IPS-20b (cell line): Measurements from ENCODE around the gene NCAPD2.
A peak's percentile ranks its signal among the peaks of the same experiment; 100 is the strongest.
"Not testable (repeated sequence)": the region's sequence is repeated elsewhere in the genome, so short reads cannot be mapped to it uniquely, and the experiment has no call there.

Experiments used
- H3K27ac ChIP-seq: one replicate; pipeline ENCODE4 v1.5.1; 2013; ENCODE audit warnings: low read length
- H3K27me3 ChIP-seq: 2 replicates; pipeline ENCODE4 v1.6.1; 2013; ENCODE audit warnings: mild to moderate bottlenecking, low read length, inconsistent platforms; ENCODE audit not compliant: insufficient read depth
- H3K36me3 ChIP-seq: 2 replicates; pipeline ENCODE4 v1.6.1; 2013; ENCODE audit warnings: low read depth, mild to moderate bottlenecking, inconsistent platforms, low read length, moderate library complexity; ENCODE audit not compliant: insufficient read depth
- H3K4me1 ChIP-seq: 2 replicates; pipeline ENCODE4 v1.6.1; 2013; ENCODE audit warnings: mild to moderate bottlenecking, control low read depth, inconsistent platforms, low read length, moderate library complexity; ENCODE audit not compliant: insufficient read depth
- H3K4me3 ChIP-seq: 2 replicates; pipeline ENCODE4 v1.5.1; 2013; ENCODE audit warnings: mild to moderate bottlenecking, low read length, inconsistent platforms
- H3K9ac ChIP-seq: 2 replicates; pipeline ENCODE4 v1.6.1; 2013; ENCODE audit warnings: low read depth, mild to moderate bottlenecking, inconsistent platforms, low read length, moderate library complexity
- H3K9me3 ChIP-seq: 2 replicates; pipeline ENCODE4 v1.6.1; 2013; ENCODE audit warnings: mild to moderate bottlenecking, low read depth, low read length, inconsistent platforms; ENCODE audit not compliant: insufficient read depth

NCAPD2 gene

DNA sequence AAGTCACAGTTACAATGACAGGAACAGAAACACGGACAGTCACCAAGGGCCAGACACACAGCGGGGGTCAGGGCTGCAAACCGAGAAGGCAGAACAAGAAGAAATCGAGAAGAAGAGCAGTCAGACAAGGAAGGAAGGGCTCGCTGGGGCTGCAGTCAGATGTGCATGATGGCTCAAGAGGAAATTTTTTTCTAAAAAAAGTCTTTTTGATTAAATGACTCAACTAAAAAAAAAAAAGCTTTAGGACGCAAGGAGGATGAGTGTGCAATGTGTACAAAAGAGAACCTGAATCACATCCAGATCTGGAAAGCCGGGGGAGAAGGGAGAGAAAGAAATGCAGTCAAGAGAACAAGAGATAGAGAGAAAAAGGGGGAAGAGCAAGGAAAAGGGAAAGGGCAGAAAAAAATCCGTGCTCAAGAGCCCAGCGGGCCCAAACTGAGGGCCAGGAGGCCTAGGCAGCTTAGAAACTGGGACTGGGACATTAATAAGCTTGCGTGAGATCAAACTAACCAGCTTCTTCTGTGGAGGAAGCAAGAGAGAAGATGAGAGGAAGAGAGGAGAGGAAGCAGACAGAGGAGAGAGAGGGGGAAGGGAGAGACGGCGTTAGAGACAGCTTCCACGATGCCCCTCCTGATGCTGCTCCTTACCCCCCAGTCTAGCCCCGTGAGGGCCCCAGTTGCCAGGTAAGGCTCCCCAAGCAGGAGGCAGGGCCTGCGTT, 55.2 kb downstream of the NCAPD2 start:
- H3K27me3 ChIP-seq: no peaks in the 10 kb centered on the region

DNA sequence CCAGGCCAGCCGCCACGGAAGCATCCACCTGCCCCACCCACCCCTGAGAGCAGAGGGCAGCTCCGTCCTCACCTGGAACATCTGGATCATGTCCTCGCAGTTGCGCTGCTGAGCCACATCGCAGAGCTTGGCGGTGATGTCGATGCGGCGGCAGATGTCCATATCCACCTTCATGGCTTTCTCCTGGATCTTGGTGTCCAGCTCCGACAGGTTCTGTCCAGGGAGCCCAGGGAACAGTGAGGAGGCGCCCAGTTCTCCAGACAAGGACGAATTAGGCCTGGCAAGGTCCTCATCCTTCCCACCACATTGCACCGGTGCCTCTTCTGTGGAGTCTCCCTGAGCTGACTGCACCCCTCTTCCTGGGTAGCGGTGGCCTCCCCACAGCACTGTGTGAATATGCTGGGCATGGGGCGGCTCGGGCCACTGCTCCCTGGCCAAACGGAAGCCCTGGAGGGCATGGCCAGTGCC, 55.8 kb downstream of the NCAPD2 start:
- no peaks in the 10 kb centered on the region for H3K9me3 ChIP-seq
- H3K9ac ChIP-seq: no peak overlapping the region
- H3K4me3 ChIP-seq: no peak overlapping the region
- peaks cover 64% of the 10 kb centered on the region for H3K36me3 ChIP-seq
- no peak overlapping the region for H3K27ac ChIP-seq
- peaks cover 9% of the 10 kb centered on the region; the same call in 1 of the 2 replicates for H3K4me1 ChIP-seq
- no peaks in the 10 kb centered on the region for H3K27me3 ChIP-seq

More for the DNA sequence above, 55.2 kb downstream of the NCAPD2 start:
- Histone ChIP-seq H3K4me3 (no peak overlapping the region), H3K36me3 (peaks cover 70% of the 10 kb centered on the region), H3K9ac (no peak overlapping the region), H3K4me1 (peaks cover 6% of the 10 kb centered on the region; the same call in 1 of the 2 replicates), H3K27ac (no peak overlapping the region), H3K9me3 (no peaks in the 10 kb centered on the region)

- H3K9ac ChIP-seq: no peak overlapping the region
- no peak overlapping the region for H3K4me3 ChIP-seq
Measured at GRCh38 chr12:6550294-6551062, 56.6 kb downstream of the NCAPD2 start.

DNA sequence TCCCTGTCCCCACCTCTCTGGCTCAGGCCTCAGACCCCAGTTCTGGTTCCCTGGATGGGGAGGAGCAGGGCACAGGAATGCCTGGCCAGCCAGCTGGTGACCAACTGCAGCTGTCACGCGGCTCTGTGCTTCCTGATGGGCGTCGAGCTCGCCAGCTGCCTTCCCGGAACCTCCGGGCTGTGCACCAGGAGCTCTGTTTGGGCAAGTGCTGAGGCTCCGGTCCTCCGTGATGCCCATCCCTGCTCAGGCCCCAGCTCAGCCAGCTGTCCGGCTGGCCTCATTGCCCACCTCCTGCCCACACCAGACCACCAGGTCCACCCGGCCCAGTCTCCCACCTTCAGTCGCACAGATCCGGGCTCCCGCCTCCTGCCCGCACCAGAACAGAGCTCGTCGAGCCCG, 57.2 kb downstream of the NCAPD2 start:
- peaks cover 58% of the 10 kb centered on the region for H3K36me3 ChIP-seq
- no peak overlapping the region for H3K27ac ChIP-seq
- H3K4me1 ChIP-seq: peaks cover 9% of the 10 kb centered on the region; the same call in 1 of the 2 replicates
- no peaks in the 10 kb centered on the region for H3K9me3 ChIP-seq
- H3K9ac ChIP-seq: no peak overlapping the region
- H3K27me3 ChIP-seq: no peaks in the 10 kb centered on the region
- no peak overlapping the region for H3K4me3 ChIP-seq

More at GRCh38 chr12:6550294-6551062, 56.6 kb downstream of the NCAPD2 start:
- no peaks in the 10 kb centered on the region for H3K27me3 ChIP-seq
- H3K27ac ChIP-seq: no peak overlapping the region
- H3K9me3 ChIP-seq: no peaks in the 10 kb centered on the region
- peaks cover 64% of the 10 kb centered on the region for H3K36me3 ChIP-seq
- peaks cover 9% of the 10 kb centered on the region; the same call in 1 of the 2 replicates for H3K4me1 ChIP-seq

DNA sequence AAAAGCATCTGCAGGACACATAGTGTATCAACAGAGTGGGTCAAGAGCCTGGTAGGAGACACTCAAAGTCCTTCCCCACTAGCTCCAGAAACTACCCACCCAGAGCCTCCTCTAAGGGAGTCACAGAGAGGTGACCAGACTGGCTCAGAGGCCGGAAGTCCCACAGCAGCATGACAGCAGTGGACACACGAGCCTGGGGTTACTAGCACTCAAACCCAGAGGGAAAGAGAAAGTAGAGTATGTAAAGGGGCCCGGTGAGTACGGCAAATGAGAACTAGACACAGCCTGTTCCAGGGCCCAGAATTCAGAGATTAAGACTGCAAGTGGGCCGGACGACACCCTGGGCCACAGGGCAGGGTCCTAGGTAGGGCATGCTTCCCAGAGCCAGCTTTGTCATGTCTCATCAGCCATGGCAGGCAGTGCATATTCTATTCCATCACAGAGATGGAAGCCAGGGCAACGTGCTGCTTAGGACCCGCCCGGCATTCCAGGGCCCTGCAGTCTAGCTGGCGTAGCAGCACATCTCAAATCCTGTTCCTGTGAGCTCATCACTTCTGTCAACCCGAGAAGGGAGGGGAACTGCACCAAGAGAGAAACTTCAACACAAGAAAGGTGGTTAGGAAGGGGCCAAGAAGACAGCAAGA, 57.7 kb downstream of the NCAPD2 start:
- Histone ChIP-seq H3K27ac (no peak overlapping the region), H3K9me3 (no peaks in the 10 kb centered on the region), H3K36me3 (peaks cover 57% of the 10 kb centered on the region), H3K9ac (no peak overlapping the region), H3K4me3 (no peak overlapping the region), H3K27me3 (no peaks in the 10 kb centered on the region), H3K4me1 (peaks cover 9% of the 10 kb centered on the region; the same call in 1 of the 2 replicates)

GRCh38 chr12:6552140-6552551, 58.2 kb downstream of the NCAPD2 start:
- Histone ChIP-seq H3K4me1 (peaks cover 9% of the 10 kb centered on the region; the same call in 1 of the 2 replicates), H3K36me3 (peaks cover 57% of the 10 kb centered on the region), H3K27me3 (no peaks in the 10 kb centered on the region), H3K4me3 (no peak overlapping the region), H3K9ac (no peak overlapping the region), H3K27ac (no peak overlapping the region), H3K9me3 (no peaks in the 10 kb centered on the region)

GRCh38 chr12:6553051-6553868, 59.4 kb downstream of the NCAPD2 start:
- H3K4me3 ChIP-seq: peak overlapping the region; percentile 51
- no peaks in the 10 kb centered on the region for H3K27me3 ChIP-seq
- peaks cover 9% of the 10 kb centered on the region; the same call in 1 of the 2 replicates for H3K4me1 ChIP-seq
- H3K9ac ChIP-seq: no peak overlapping the region
- H3K9me3 ChIP-seq: no peaks in the 10 kb centered on the region
- H3K27ac ChIP-seq: no peak overlapping the region
- peaks cover 55% of the 10 kb centered on the region for H3K36me3 ChIP-seq

- peaks cover 54% of the 10 kb centered on the region for H3K36me3 ChIP-seq
- H3K4me1 ChIP-seq: peaks cover 9% of the 10 kb centered on the region; the same call in 1 of the 2 replicates
- peak overlapping the region; percentile 92 for H3K4me3 ChIP-seq
- H3K27me3 ChIP-seq: no peaks in the 10 kb centered on the region
- no peaks in the 10 kb centered on the region for H3K9me3 ChIP-seq
- H3K27ac ChIP-seq: no peak overlapping the region
- peak overlapping the region; percentile 79; the same call in 1 of the 2 replicates for H3K9ac ChIP-seq
Measured at GRCh38 chr12:6554168-6555017, 60.5 kb downstream of the NCAPD2 start.

DNA sequence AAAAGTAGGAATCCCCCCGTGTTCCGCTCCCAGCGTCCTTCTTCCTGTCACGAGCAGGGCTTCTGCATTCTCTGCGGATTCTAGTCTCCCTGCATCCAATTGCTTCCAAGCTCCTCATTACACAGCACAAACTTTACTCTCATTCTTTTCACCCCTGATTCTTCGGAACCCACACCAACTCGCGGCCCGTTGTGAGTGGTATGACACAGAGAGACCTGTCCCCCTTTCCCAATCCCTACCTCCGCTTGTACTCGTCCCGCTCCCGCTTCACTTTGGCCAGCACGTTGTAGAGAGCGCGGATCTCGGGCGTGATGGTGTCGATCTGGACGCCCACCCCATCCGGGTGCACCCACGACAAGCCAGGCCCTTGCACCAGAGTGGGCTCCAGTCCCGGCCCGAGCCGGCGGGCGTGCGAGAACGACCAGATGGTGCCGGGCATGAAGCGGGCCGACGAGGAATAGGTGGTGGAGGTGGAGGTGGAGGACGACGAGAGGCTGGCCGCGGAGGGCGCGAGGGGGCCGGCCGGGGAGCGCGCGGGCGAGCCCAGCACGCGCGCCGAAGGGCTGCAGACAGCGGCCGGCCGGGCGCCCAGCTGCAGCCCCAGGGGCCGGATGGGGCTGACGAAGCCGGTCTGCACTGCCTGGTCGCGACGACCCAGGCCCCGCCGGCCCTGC, 61.3 kb downstream of the NCAPD2 start:
- H3K27me3 ChIP-seq: no peaks in the 10 kb centered on the region
- H3K9me3 ChIP-seq: no peaks in the 10 kb centered on the region
- peaks cover 9% of the 10 kb centered on the region; the same call in 1 of the 2 replicates for H3K4me1 ChIP-seq
- no peak overlapping the region for H3K27ac ChIP-seq
- H3K9ac ChIP-seq: peak overlapping the region; percentile 79; the same call in 1 of the 2 replicates
- peaks cover 56% of the 10 kb centered on the region for H3K36me3 ChIP-seq
- H3K4me3 ChIP-seq: peak overlapping the region; percentile 92

- not testable (repeated sequence) for H3K4me3 ChIP-seq, H3K4me1 ChIP-seq, H3K27ac ChIP-seq, H3K9me3 ChIP-seq, H3K27me3 ChIP-seq, H3K9ac ChIP-seq
- peaks cover 64% of the 10 kb centered on the region for H3K36me3 ChIP-seq
Measured at GRCh38 chr12:6556496-6556817, 62.6 kb downstream of the NCAPD2 start.
